ENCODE results near the gene CNKSR2. TPM values are rescaled to one million over a fixed set of nuclear protein-coding genes. Genes with fewer than 3 reads are reported as not detected.

The CNKSR2 gene
- total RNA-seq, 4 donors from 2014 or later = 4.8 to 20.2 TPM; not detected in 2

DNA sequence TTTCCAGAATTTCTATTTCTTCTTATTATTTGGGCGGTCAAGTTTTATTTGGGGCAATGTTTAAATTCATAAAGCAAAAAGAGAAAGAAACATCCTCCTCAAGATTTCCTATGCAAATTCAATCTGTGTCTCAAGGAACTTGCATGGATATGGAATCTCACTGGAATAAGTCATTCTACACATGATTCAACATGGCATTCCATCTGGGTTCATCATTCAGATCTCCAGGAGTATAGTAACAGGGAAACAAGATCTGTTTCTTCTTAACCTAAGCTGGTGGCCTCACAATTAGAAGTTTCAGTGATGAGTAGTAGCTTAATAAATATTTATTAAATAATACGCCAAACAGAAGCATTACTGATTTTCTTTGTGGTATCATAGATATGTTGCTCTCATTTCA lies 264.1 kb downstream of the CNKSR2 start:
- no peak for DNase-seq
- Histone ChIP-seq H3K27me3 (no peaks in the 10 kb centered on the region), H3K4me3 (no peak overlapping the region), H3K4me1 (no peaks in the 10 kb centered on the region), H3K36me3 (no peaks in the 10 kb centered on the region), H3K9me3 (no peaks in the 10 kb centered on the region), H3K27ac (no peak overlapping the region)
- intact Hi-C loops (cut with DNase I; ENCODE audit: low total_unique reads) = no loop called here
- TF ChIP-seq, protein P1, sequence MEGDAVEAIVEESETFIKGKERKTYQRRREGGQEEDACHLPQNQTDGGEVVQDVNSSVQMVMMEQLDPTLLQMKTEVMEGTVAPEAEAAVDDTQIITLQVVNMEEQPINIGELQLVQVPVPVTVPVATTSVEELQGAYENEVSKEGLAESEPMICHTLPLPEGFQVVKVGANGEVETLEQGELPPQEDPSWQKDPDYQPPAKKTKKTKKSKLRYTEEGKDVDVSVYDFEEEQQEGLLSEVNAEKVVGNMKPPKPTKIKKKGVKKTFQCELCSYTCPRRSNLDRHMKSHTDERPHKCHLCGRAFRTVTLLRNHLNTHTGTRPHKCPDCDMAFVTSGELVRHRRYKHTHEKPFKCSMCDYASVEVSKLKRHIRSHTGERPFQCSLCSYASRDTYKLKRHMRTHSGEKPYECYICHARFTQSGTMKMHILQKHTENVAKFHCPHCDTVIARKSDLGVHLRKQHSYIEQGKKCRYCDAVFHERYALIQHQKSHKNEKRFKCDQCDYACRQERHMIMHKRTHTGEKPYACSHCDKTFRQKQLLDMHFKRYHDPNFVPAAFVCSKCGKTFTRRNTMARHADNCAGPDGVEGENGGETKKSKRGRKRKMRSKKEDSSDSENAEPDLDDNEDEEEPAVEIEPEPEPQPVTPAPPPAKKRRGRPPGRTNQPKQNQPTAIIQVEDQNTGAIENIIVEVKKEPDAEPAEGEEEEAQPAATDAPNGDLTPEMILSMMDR (IDR thresholded peaks at IDR 0.05) = no peak
- no peak for TF ChIP-seq POLR2A (IDR thresholded peaks at IDR 0.05)

- Histone ChIP-seq H3K4me3 (no peak overlapping the region), H3K4me1 (no peaks in the 10 kb centered on the region), H3K27ac (no peak overlapping the region), H3K9me3 (no peaks in the 10 kb centered on the region), H3K27me3 (no peaks in the 10 kb centered on the region), H3K36me3 (no peaks in the 10 kb centered on the region)
- DNase-seq = no peak
- no peak for TF ChIP-seq POLR2A (IDR thresholded peaks at IDR 0.05)
- TF ChIP-seq, protein P1 (IDR thresholded peaks at IDR 0.05) = no peak
- intact Hi-C loops (cut with DNase I; ENCODE audit: low total_unique reads) = no loop called here
Observed at GRCh38 chrX:21639775-21640174, 265.6 kb downstream of the CNKSR2 start.

DNA sequence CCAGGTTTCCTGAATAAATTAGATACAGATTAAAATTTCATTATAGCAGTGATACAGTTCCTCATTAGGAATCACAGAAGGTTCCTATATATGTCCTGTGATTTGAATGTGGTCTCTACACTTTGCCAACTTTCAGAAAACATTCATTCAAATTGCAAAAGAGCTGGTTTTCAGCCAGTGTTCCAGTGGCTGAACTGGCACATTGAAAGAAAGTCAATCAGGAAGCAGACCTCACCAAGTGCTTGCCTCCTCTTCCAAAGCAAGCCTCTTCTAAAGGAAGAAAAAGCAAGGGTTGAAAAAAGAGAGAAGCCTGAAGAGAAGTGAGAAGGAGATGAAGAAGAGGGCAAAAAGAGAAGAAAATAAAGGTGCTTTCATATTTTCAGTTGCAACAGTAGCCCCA lies 271.2 kb downstream of the CNKSR2 start:
- no peak for DNase-seq
- no peaks in the 10 kb centered on the region for H3K9me3 ChIP-seq
- H3K27ac ChIP-seq = no peak overlapping the region
- TF ChIP-seq, protein P1 (IDR thresholded peaks at IDR 0.05) = no peak
- no peak for TF ChIP-seq POLR2A (IDR thresholded peaks at IDR 0.05)
- H3K36me3 ChIP-seq = no peaks in the 10 kb centered on the region
- no peaks in the 10 kb centered on the region for H3K4me1 ChIP-seq
- no peak overlapping the region for H3K4me3 ChIP-seq
- intact Hi-C loops (cut with DNase I; ENCODE audit: low total_unique reads) = no loop called here
- H3K27me3 ChIP-seq = no peaks in the 10 kb centered on the region

DNA sequence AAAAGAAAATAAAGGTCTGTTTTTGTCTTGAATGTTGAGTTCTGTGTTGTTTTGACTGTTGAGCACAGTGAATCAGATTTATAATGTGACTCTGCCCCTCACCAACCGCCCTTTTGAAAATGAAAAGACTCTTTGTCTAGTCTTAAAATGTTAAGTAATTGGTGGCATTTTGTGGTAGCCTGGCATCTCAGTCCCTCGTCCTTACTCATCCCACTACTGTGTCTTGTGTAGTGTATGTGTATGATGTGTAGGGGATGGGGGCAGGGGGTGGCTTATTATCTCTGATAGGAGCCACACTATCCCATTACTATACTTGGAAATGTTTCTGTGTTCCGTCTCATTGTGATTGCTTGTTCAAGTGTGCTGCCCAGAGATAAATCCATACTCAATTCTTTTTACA lies 271.7 kb downstream of the CNKSR2 start:
- TF ChIP-seq, protein P1 (IDR thresholded peaks at IDR 0.05) = no peak
- no peak for TF ChIP-seq POLR2A (IDR thresholded peaks at IDR 0.05)
- intact Hi-C loops (cut with DNase I; ENCODE audit: low total_unique reads) = no loop called here
- DNase-seq = no peak
- Histone ChIP-seq H3K27ac (no peak overlapping the region), H3K36me3 (no peaks in the 10 kb centered on the region), H3K4me3 (no peak overlapping the region), H3K27me3 (no peaks in the 10 kb centered on the region), H3K9me3 (no peaks in the 10 kb centered on the region), H3K4me1 (no peaks in the 10 kb centered on the region)

GRCh38 chrX:21655901-21656586 lies 281.8 kb downstream of the CNKSR2 start:
- TF ChIP-seq, protein P1 (IDR thresholded peaks at IDR 0.05) = no peak
- TF ChIP-seq POLR2A (IDR thresholded peaks at IDR 0.05) = no peak
- H3K27ac ChIP-seq = no peak overlapping the region
- H3K4me1 ChIP-seq = no peaks in the 10 kb centered on the region
- no peaks in the 10 kb centered on the region for H3K9me3 ChIP-seq
- peaks cover 0 to 5% of the 10 kb centered on the region in 2 donors for H3K27me3 ChIP-seq
- DNase-seq = no peak
- H3K4me3 ChIP-seq = no peak overlapping the region
- H3K36me3 ChIP-seq = no peaks in the 10 kb centered on the region
- intact Hi-C loops (cut with DNase I; ENCODE audit: low total_unique reads) = no loop called here

All from uterus (tissue), 4 donors.